NCI-H2227 (cell line): ENCODE data around the gene KLC4.
"Not testable (repeated sequence)": the region's sequence is repeated elsewhere in the genome, so short reads cannot be mapped to it uniquely, and the experiment has no call there.

ENCODE experiments used
- DNase-seq: peaks from one replicate; lab custom pipeline; 2025; ENCODE audit not compliant: unreplicated experiment; lab: John Stamatoyannopoulos, UW

KLC4 gene

DNA sequence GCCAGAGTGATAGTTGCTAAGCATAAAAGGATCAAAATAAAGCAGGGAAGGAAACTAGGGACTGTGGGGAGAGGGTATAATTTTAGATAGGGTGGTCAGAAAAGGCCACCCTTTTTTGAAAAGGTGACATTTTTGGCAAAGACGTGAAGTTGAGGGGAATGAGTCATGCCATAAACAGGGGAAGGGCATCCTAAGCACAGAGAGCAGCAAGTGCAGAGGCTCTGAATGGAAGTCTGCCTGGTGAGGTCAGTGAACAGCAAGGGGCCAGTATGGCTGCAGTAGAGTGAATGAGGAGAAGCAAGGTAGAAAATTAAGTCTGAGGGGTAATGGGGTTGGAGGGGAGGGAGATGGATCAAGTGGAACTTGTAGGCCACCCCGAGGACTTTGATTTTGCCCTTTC lies 2.4 kb downstream of the KLC4 start:
- no peak for DNase-seq

GRCh38 chr6:43062818-43063217 lies 3.4 kb downstream of the KLC4 start:
- no peak for DNase-seq

DNA sequence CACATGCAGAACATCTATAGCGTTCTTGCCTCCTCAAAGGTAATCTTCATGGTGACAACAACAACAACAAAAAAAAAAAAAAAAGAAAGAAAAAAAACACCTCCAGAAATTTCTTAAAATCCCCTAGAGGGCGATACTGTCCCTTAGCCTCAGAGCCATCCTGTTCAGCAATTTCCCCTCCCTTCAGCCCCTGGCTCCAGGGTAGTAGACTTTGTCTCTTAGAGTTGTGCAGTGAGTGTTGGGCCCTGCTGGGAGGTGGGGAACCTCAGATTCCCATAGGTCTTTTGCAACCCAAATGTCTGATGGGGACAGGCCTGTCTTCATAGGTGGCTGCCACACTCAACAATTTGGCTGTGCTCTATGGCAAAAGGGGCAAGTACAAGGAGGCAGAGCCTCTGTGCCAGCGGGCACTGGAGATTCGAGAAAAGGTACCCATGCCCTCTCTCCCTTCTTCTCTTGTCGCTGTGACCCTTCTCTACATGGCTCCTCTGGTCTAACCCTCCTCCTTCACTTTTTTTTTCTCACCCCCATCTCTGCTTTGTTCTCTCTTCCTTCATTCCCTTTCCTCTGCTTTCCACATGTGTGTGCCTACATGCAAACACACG lies 10.7 kb downstream of the KLC4 start:
- peak; percentile 47 for DNase-seq

DNA sequence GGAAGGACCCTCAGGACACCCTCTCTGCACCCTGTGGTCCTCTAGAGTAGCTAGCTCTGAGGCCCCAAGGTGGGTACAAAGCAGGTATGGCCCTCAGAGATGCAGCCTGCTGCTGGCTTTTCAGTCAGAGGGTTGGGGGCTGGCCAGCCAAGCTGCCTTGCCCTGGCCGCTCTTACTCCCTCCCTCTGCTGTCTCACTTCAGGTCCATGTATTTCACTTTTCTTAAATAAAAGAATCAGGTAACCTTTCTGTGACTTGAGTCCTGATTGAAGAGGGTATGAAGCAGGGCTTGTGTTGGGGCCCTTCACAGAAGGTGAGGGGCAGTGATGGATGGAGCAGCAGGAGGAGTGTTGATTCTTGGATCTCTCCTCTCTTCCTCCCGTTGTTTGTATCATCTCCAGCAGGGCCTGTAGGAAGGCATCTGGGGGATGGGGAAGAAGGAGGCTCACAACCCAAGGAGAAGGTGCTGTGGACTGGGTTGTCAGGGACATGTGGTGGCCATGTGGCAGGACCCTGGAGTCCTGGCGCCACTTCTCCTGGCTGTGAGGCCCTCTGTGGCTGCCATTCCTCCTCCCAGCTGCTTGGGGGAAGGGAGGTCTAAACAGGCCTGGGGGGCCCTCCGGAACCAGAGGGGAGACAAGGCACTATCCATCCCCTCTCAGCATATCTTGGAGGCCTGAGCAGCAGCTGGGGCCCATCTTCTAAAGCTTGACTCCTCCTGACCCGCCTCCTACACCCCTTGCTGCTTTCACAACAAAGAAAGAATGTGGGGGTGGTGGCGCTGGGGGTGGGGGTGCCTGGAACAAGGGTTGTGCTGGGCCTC lies 15.6 kb downstream of the KLC4 start:
- no peak for DNase-seq

- DNase-seq: peak; percentile 87
Measured at GRCh38 chr6:43075670-43076463, 16.4 kb downstream of the KLC4 start, which contains the start of gene PTK7. Gene PTK7 (plus strand): TSS chr6:43076314. CDS start chr6:43076489, 175 bp downstream.

DNA sequence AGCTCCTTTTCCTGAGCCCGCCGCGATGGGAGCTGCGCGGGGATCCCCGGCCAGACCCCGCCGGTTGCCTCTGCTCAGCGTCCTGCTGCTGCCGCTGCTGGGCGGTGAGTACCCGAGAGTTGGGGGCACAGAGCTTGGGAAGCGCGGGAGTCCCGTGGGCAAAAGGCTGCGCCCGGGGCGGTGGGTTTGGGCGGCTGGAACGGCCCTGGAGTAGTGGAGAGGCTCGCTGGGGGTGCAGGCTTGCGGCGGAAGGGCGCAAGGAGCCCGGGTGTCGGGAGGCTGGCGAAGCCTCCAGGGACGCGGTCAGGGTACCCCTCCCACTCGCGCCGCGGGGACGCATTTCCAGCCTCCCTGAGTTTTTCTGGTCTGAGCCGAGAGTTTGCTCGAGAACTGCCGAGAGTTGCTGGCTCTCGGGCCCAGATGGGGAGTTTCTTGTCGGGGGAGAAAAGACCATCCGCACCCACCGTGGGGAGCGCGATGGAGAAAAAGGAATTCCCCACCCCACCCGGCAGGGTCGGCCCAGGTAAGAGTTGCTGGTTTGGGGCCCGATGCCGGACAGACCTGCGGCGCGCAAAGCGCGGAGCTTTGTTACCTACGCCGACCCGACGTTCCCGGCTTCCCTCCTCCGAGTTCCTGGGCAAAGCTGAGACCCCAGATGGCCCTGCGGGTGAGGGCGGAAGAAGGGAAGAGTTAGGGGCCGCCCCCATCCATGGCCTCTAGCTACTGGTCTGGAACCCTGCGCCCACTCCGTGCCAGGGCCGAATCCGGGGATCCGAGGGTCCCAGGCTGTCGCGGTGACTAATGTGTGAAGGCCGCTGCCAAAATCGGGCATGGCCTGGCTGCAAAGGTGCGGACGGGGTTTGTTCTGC lies 17.3 kb downstream of the KLC4 start:
- peak; percentile 39 for DNase-seq

- DNase-seq: no peak
Measured at GRCh38 chr6:43077333-43077809, 17.9 kb downstream of the KLC4 start.

GRCh38 chr6:43077981-43078511 lies 18.6 kb downstream of the KLC4 start:
- DNase-seq: no peak

DNA sequence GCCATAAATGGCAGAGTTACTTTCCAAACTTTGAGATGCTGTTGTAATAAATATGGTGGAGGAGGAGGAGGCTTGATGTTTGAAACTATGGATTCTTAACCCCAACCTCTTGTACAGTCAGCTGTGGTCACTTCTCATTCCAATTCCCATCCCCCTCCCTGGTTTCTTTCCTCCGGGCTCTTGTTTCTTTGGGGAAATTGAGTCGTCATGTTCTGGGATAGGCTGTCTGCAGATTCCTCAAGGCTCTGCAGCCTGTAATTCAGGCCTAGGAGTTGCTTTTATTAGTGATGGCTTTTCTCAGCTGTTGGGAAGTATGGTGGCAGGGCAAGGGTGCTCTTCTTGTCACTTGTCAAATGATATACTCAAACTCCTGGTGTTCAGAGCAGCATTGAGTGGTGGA lies 19.3 kb downstream of the KLC4 start:
- no peak for DNase-seq

GRCh38 chr6:43081043-43081442 lies 21.6 kb downstream of the KLC4 start:
- no peak for DNase-seq

GRCh38 chr6:43081922-43082321 lies 22.5 kb downstream of the KLC4 start:
- not testable (repeated sequence) for DNase-seq

DNA sequence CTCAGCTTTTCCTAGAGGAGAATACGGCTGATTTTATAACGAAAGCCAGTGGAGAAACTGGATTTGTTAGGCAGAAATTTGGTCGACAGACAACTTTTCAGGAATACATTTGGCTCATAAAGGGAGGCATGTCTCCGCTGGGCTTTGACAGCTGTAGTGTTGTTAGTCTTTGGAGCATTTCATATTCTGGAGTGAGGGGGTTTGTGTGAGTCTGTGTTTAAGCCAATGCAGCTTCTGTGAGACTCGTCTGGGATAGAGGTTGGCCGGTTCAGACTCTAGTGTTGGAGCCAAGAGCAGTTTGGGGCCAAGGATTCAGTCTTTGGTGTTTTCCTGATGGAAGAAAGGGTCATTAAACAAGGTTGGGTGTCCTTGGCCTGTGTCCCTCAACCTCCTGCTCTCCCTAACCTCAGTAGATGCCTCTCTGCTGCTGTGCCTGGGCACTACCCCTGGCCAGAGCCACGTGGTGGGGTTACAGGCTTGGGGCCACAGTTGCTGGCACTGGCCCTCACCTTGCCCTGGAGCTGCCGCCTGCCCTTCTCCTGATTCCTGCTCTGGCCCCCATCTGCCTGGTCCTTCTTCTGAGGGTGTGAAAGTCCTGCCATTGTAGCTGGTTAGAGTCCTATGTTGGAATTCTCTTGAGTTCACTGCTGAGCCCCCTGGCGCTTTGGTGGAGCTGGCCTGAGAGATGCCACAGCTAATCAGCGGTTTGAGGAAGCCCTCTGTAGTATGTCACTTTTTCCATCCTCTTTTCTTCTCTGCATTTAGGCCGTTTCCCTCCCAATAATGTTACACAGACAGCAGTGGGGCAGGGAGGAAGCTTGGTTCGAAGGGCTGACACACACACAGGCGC lies 23.6 kb downstream of the KLC4 start:
- DNase-seq: no peak

- DNase-seq: no peak
Measured at GRCh38 chr6:43086022-43086658, 26.7 kb downstream of the KLC4 start.

DNA sequence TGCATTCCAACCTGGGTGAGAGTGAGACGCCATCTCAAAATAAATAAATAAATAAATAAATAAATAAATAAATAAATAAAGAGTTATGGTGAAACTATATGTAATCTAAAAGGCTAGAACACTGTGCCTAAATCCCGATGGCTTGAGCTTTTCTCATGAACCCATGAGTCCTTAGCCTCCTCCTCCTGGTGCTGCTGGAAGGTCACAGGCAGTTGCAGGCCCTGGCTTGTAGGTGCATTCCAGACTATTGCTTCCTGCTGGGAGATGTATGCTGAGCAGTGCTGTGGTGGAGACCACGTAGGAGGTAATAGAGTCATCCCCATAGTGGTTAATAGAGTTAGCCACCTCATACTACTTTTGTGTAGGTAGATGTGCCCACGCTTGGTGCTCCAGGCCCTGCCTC lies 29.2 kb downstream of the KLC4 start:
- no peak for DNase-seq

- no peak for DNase-seq
Measured at GRCh38 chr6:43089467-43089866, 30.0 kb downstream of the KLC4 start.

DNA sequence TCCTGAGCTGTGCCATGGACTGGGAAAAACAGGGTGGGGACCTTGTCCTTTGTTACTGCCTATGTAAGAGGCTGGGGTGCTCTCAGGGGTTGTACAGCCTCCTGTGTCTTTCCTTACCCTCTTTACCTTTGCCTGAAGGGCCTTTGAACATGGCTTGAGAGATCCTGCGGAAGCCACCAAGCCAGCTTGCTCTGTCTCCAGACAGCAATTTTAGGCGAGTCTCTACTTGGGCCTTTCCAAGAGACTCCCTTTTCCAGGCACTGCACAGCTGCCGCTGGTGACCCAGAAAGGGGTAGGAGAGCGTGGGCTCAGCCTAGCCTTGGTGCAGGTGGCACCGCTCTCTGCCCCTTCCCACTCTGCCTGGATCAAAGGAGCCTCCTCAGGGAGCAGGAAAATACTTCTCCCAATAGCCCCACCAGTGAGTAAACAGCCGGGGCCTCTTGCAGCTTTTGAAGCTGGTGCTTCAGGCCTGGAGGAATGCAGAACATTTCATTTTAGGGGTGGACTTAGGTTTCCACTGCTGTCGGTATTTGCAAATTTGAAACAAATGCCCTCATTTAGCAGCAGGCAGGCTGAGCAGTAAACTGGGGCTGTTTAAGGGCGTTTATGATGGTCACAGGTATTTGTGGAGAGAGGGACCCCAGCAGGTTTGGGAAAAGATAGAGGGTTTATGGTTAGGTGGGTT lies 30.6 kb downstream of the KLC4 start:
- DNase-seq: no peak

- DNase-seq: no peak
Measured at GRCh38 chr6:43090559-43090956, 31.1 kb downstream of the KLC4 start.

- DNase-seq: no peak
Measured at GRCh38 chr6:43091020-43091419, 31.6 kb downstream of the KLC4 start.
